H9 (cell line): ENCODE measurements around the gene ADORA1. TPM values are rescaled to one million over a fixed set of nuclear protein-coding genes. Genes with fewer than 3 reads are reported as not detected.

Source experiments
- DNase-seq: peaks from one replicate; pipeline ENCODE4 v3.0.0-alpha.2; 2017
- H2AFZ ChIP-seq: one replicate; pipeline ENCODE4 v1.6.1; 2013; ENCODE audit warnings: mild to moderate bottlenecking, low read length, control low read depth, moderate library complexity
- H2AK5ac ChIP-seq: 2 replicates; pipeline ENCODE4 v1.6.1; 2013; ENCODE audit warnings: low read length, control low read depth, mixed read lengths; ENCODE audit not compliant: insufficient read length
- H2BK120ac ChIP-seq: one replicate; pipeline ENCODE4 v1.6.1; 2013; ENCODE audit warnings: low read depth, mild to moderate bottlenecking, low read length, control low read depth, inconsistent platforms; ENCODE audit not compliant: poor library complexity, severe bottlenecking
- H2BK12ac ChIP-seq: 2 replicates; pipeline ENCODE4 v1.6.1; 2013; ENCODE audit warnings: low read length, control low read depth, mixed read lengths, low read depth; ENCODE audit not compliant: insufficient read length
- H2BK15ac ChIP-seq: 2 replicates; pipeline ENCODE4 v1.6.1; 2013; ENCODE audit warnings: low read depth, low read length, control low read depth
- H2BK20ac ChIP-seq: one replicate; pipeline ENCODE4 v1.6.1; 2013; ENCODE audit warnings: low read depth, mild to moderate bottlenecking, low read length, control low read depth, inconsistent platforms; ENCODE audit not compliant: poor library complexity, severe bottlenecking
- H2BK5ac ChIP-seq: 2 replicates; pipeline ENCODE4 v1.6.1; 2013; ENCODE audit warnings: low read length, control low read depth, mixed read lengths; ENCODE audit not compliant: insufficient read length
- H3K14ac ChIP-seq: 2 replicates; pipeline ENCODE4 v1.6.1; 2013; ENCODE audit warnings: low read length, control low read depth; ENCODE audit not compliant: insufficient read depth
- H3K18ac ChIP-seq: 2 replicates; pipeline ENCODE4 v1.6.1; 2013; ENCODE audit warnings: low read depth, mild to moderate bottlenecking, mixed read lengths, low read length, control low read depth; ENCODE audit not compliant: insufficient read length
- H3K23ac ChIP-seq: 2 replicates; pipeline ENCODE4 v1.6.1; 2013; ENCODE audit warnings: low read length, control low read depth, mixed read lengths, low read depth; ENCODE audit not compliant: insufficient read length
- H3K23me2 ChIP-seq: 2 replicates; pipeline ENCODE4 v1.6.1; 2013; ENCODE audit warnings: low read depth, mild to moderate bottlenecking, mixed read lengths, low read length, control low read depth; ENCODE audit not compliant: insufficient read length, poor library complexity, severe bottlenecking
- H3K27ac ChIP-seq: 2 replicates; pipeline ENCODE4 v1.5.1; 2013; ENCODE audit warnings: low read length, control low read depth, mixed read lengths, low read depth; ENCODE audit not compliant: insufficient read length
- H3K27me3 ChIP-seq: 2 replicates; pipeline ENCODE4 v1.6.1; 2013; ENCODE audit warnings: low read length, control low read depth, inconsistent platforms; ENCODE audit not compliant: insufficient read depth
- H3K4ac ChIP-seq: 2 replicates; pipeline ENCODE4 v1.6.1; 2013; ENCODE audit warnings: low read depth, mild to moderate bottlenecking, control low read depth, inconsistent platforms, low read length, moderate library complexity
- H3K4me1 ChIP-seq: 2 replicates; pipeline ENCODE4 v1.6.1; 2013; ENCODE audit warnings: low read length, control low read depth, inconsistent platforms; ENCODE audit not compliant: insufficient read depth
- H3K4me2 ChIP-seq: 2 replicates; pipeline ENCODE4 v1.6.1; 2013; ENCODE audit warnings: low read length, control low read depth, mixed read lengths; ENCODE audit not compliant: insufficient read length, insufficient read depth
- H3K56ac ChIP-seq: 2 replicates; pipeline ENCODE4 v1.6.1; 2013; ENCODE audit warnings: low read depth, mild to moderate bottlenecking, mixed read lengths, low read length, control low read depth; ENCODE audit not compliant: insufficient read length
- H3K79me1 ChIP-seq: 2 replicates; pipeline ENCODE4 v1.6.1; 2013; ENCODE audit warnings: low read depth, mild to moderate bottlenecking, moderate library complexity, low read length, control low read depth, inconsistent platforms; ENCODE audit not compliant: insufficient read depth, poor library complexity, severe bottlenecking
- H3K79me2 ChIP-seq: 2 replicates; pipeline ENCODE4 v1.6.1; 2013; ENCODE audit warnings: low read length, control low read depth, inconsistent platforms; ENCODE audit not compliant: insufficient read depth
- H3K9ac ChIP-seq: 2 replicates; pipeline ENCODE4 v1.6.1; 2013; ENCODE audit warnings: low read length, control low read depth, mixed read lengths; ENCODE audit not compliant: insufficient read length; ENCODE audit errors: extremely low read depth
- H3K9me3 ChIP-seq: one replicate; pipeline ENCODE4 v1.6.1; 2013; ENCODE audit warnings: low read depth, low read length, inconsistent platforms; ENCODE audit not compliant: control insufficient read depth
- H3T11ph ChIP-seq: one replicate; pipeline ENCODE4 v1.6.1; 2013; ENCODE audit warnings: mild to moderate bottlenecking, low read length, control low read depth, inconsistent platforms
- H4K20me1 ChIP-seq: one replicate; pipeline ENCODE4 v1.6.1; 2013; ENCODE audit not compliant: control insufficient read depth, insufficient read length, insufficient read depth
- H4K5ac ChIP-seq: 2 replicates; pipeline ENCODE4 v1.6.1; 2013; ENCODE audit warnings: low read depth, mild to moderate bottlenecking, mixed read lengths, low read length, control low read depth; ENCODE audit not compliant: insufficient read length
- H4K8ac ChIP-seq: replicated peaks from 2 replicates; pipeline ENCODE4 v1.6.1; 2013; ENCODE audit warnings: low read length, control low read depth, mixed read lengths, low read depth; ENCODE audit not compliant: insufficient read length
- H4K91ac ChIP-seq: 2 replicates; pipeline ENCODE4 v1.6.1; 2013; ENCODE audit warnings: low read depth, mild to moderate bottlenecking, moderate library complexity, mixed read lengths, low read length, control low read depth; ENCODE audit not compliant: insufficient read length
- H3K27ac Mint-ChIP-seq, 3 experiments: 2 replicates in 2 of 3; 3 replicates in 1 of 3; pipeline ENCODE4 v1.8.0; 2020 to 2021; ENCODE audit warnings: mixed read lengths in 3 of 3, mild to moderate bottlenecking in 1 of 3, moderate library complexity in 1 of 3
- H3K27me3 Mint-ChIP-seq: 2 replicates; pipeline ENCODE4 v1.8.0; 2021; ENCODE audit warnings: low read depth, mild to moderate bottlenecking, moderate library complexity, mixed read lengths
- H3K36me3 Mint-ChIP-seq, 3 experiments: 2 replicates in 2 of 3; 3 replicates in 1 of 3; pipeline ENCODE4 v1.8.0; 2020 to 2021; ENCODE audit warnings: low read depth in 3 of 3, mixed read lengths in 3 of 3; ENCODE audit not compliant: insufficient read depth in 1 of 3
- H3K4me1 Mint-ChIP-seq, 2 experiments: 2 replicates each; pipeline ENCODE4 v1.8.0; 2020; ENCODE audit warnings: mixed read lengths in 2 of 2
- H3K4me3 Mint-ChIP-seq, 2 experiments: 2 replicates in 1 of 2; 3 replicates in 1 of 2; pipeline ENCODE4 v1.8.0; 2020 to 2021; ENCODE audit warnings: mild to moderate bottlenecking in 2 of 2, mixed read lengths in 2 of 2, moderate library complexity in 1 of 2
- H3K9me3 Mint-ChIP-seq, 2 experiments: 2 replicates in 1 of 2; 3 replicates in 1 of 2; pipeline ENCODE4 v1.8.0; 2020; ENCODE audit warnings: mild to moderate bottlenecking in 2 of 2, mixed read lengths in 2 of 2, moderate library complexity in 1 of 2
- WGBS: extraction: QIAGEN DNeasy Blood & Tissue Kit; methylation state at CpG from one replicate; pipeline ENCODE4 v1.1.7; 2013; ENCODE audit warnings: missing lambda C conversion rate, low lambda C conversion rate, mixed read lengths; ENCODE audit not compliant: insufficient read length; ENCODE audit errors: extremely low coverage; 5-methylcytosine and 5-hydroxymethylcytosine counted together
- total RNA-seq: library from RNA; stranded (reverse); gene quantifications from 2 replicates; pipeline ENCODE4 v1.2.1, GENCODE V29; 2021
- TF ChIP-seq, protein P1 (sequence below): fragments of 200-600 bp; sonication (generic); conservative IDR thresholded peaks from 3 replicates; pipeline ENCODE4 v1.8.0; 2021; ENCODE audit warnings: antibody characterized with exemption, mild to moderate bottlenecking

Gene ADORA1
- total RNA-seq, 1 experiment from 2014 or later = 1.3 TPM

DNA sequence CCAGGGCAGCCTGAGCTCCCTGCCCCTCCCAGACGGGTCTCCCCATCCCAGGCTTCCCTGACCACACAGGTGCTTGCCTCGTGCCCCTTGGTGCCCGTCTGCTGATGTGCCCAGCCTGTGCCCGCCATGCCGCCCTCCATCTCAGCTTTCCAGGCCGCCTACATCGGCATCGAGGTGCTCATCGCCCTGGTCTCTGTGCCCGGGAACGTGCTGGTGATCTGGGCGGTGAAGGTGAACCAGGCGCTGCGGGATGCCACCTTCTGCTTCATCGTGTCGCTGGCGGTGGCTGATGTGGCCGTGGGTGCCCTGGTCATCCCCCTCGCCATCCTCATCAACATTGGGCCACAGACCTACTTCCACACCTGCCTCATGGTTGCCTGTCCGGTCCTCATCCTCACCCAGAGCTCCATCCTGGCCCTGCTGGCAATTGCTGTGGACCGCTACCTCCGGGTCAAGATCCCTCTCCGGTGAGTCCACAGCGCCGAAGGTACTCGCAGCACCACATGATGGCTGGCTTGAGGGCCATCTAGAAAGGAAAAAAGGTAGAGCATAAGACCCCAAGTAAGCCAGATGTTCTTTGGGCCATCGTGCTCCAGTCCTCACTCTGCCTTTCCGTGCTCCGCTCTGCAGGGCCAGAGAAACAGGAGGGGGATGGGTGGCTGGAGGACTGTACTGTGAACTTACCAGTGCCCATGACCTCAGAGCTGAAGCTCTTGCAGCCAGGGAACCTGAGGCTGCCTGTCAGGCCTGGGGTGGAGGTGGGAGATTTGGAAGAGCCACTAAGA lies 1.4 kb downstream of the ADORA1 start:
- Histone ChIP-seq H3K18ac (no peak overlapping the region), H3K79me2 (no peaks in the 10 kb centered on the region), H3K23me2 (peaks cover 7% of the 10 kb centered on the region), H3T11ph (no peak overlapping the region), H2AFZ (no peak overlapping the region), H3K9ac (no peak overlapping the region), H4K5ac (no peak overlapping the region), H3K14ac (no peak overlapping the region), H3K27me3 (no peaks in the 10 kb centered on the region; the same call in 1 of the 2 replicates), H4K20me1 (no peaks in the 10 kb centered on the region), H3K23ac (no peak overlapping the region), H2BK15ac (no peak overlapping the region), H3K4me1 (peaks cover 2% of the 10 kb centered on the region; the same call in 1 of the 2 replicates), H4K91ac (no peak overlapping the region), H3K4me2 (no peak overlapping the region), H2AK5ac (no peak overlapping the region), H2BK5ac (no peak overlapping the region), H3K56ac (no peak overlapping the region), H3K27ac (no peak overlapping the region), H3K4ac (no peak overlapping the region), H2BK12ac (no peak overlapping the region), H3K79me1 (no peaks in the 10 kb centered on the region), H2BK120ac (no peak overlapping the region), H2BK20ac (no peak overlapping the region), H4K8ac (no peak overlapping the region), H3K9me3 (no peaks in the 10 kb centered on the region)
- peak; percentile 26 for DNase-seq
- no peaks in the 10 kb centered on the region; a peak in 1 of 5 replicates for H3K9me3 Mint-ChIP-seq
- WGBS = no CpG with 5 or more reads among the region's 29 CpGs
- peak overlapping the region; percentile 62 to 83; a peak in 4 of 5 replicates for H3K4me3 Mint-ChIP-seq
- no peak overlapping the region for H3K27ac Mint-ChIP-seq
- peaks cover 58% of the 10 kb centered on the region for H3K27me3 Mint-ChIP-seq
- H3K36me3 Mint-ChIP-seq = no peaks in the 10 kb centered on the region
- H3K4me1 Mint-ChIP-seq = peaks cover 29 to 46% of the 10 kb centered on the region in 2 experiments
- TF ChIP-seq, protein P1, sequence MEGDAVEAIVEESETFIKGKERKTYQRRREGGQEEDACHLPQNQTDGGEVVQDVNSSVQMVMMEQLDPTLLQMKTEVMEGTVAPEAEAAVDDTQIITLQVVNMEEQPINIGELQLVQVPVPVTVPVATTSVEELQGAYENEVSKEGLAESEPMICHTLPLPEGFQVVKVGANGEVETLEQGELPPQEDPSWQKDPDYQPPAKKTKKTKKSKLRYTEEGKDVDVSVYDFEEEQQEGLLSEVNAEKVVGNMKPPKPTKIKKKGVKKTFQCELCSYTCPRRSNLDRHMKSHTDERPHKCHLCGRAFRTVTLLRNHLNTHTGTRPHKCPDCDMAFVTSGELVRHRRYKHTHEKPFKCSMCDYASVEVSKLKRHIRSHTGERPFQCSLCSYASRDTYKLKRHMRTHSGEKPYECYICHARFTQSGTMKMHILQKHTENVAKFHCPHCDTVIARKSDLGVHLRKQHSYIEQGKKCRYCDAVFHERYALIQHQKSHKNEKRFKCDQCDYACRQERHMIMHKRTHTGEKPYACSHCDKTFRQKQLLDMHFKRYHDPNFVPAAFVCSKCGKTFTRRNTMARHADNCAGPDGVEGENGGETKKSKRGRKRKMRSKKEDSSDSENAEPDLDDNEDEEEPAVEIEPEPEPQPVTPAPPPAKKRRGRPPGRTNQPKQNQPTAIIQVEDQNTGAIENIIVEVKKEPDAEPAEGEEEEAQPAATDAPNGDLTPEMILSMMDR = no peak
